Neural progenitor cell (in vitro differentiated cells): ENCODE results near the gene PDE11A.

ENCODE experiments used
- CTCF ChIP-seq: fragments of 200-600 bp; sonication (generic); IDR thresholded peaks from 2 replicates; pipeline ENCODE4 v1.5.1; 2017; ENCODE audit warnings: antibody characterized with exemption, mild to moderate bottlenecking
- EZH2phosphoT487 ChIP-seq: fragments of 200-600 bp; sonication (generic); IDR thresholded peaks from 2 replicates; pipeline ENCODE4 v1.6.1; 2017; ENCODE audit warnings: antibody characterized with exemption

GRCh38 chr2:177694348-177694747, 378.2 kb downstream of the PDE11A start:
- TF ChIP-seq CTCF = no peak
- no peak for TF ChIP-seq EZH2phosphoT487
